HG03066 (cell line): ENCODE measurements around the gene RUFY1.
"Not testable (repeated sequence)": the region's sequence is repeated elsewhere in the genome, so short reads cannot be mapped to it uniquely, and the experiment has no call there.

Source experiments
- ATAC-seq: cut with Tn5 transposase; IDR thresholded peaks from one replicate; pipeline ENCODE4 v1.9.1; 2021; ENCODE audit warnings: low read depth; ENCODE audit not compliant: unreplicated experiment

RUFY1 gene

DNA sequence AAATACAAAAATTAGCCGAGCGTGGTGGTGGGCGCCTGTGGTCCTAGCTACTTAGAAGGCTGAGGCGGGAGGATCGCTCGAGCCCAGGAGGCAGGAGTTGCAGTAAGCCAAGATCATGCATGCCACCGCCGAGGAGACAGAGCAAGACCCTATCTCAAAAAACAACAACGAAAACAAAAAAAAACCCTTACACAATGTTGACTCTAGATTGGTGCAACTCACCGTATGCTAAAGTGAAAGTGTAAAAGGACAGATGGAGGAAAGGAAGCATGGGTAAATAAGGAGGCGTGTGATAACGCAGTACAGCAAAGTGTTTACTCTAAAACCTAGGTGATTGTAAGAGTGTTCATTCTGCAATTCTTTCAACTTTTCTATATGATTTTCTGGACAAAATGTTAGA lies 15.9 kb upstream of the RUFY1 start:
- ATAC-seq = peak; percentile 40

- no peak for ATAC-seq
Observed at GRCh38 chr5:179536676-179537075, 13.7 kb upstream of the RUFY1 start.

GRCh38 chr5:179542170-179542569 lies 8.2 kb upstream of the RUFY1 start:
- no peak for ATAC-seq

- ATAC-seq = not testable (repeated sequence)
Observed at GRCh38 chr5:179543275-179543674, 7.1 kb upstream of the RUFY1 start.

DNA sequence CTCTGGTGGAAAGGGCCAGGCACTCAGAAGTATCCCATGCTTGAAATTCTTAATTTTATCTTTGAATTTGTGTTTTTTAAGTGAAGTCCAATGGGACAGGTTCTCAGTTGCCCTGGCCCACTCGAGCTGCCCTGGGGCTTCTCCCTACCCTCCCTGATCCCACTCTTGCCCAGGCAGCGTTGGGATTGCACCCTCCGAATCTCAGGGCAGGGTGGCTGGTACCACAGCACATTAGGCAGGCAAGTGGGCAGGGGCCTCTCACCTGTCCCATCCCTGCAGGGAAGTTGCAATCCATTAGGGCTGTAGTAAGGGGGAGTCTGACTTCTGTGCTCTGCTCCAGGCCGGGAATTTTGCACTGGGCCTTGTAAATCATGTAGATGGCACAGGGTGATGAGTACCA lies 2.7 kb downstream of the RUFY1 start:
- no peak for ATAC-seq

DNA sequence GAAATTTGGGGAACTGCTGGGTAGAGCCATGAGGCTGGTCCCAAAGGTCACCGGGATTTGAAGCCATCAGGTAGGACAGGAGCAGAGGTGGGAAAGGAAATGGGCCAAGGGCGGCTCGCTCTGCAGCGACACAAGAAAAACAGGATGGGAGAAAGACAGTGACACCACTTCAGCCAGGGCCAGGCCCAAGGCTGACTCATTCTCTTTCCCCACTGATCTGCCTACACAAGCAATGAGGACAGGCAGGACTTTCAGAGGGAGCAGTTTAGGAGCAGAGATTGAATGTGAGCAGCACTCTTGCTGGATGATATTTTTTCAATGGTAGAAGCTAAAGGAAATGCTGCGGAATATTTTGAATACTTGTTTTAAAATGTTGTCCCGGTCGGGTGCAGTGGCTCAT lies 3.5 kb downstream of the RUFY1 start:
- no peak for ATAC-seq

GRCh38 chr5:179554981-179555380 lies 4.6 kb downstream of the RUFY1 start:
- ATAC-seq = no peak

DNA sequence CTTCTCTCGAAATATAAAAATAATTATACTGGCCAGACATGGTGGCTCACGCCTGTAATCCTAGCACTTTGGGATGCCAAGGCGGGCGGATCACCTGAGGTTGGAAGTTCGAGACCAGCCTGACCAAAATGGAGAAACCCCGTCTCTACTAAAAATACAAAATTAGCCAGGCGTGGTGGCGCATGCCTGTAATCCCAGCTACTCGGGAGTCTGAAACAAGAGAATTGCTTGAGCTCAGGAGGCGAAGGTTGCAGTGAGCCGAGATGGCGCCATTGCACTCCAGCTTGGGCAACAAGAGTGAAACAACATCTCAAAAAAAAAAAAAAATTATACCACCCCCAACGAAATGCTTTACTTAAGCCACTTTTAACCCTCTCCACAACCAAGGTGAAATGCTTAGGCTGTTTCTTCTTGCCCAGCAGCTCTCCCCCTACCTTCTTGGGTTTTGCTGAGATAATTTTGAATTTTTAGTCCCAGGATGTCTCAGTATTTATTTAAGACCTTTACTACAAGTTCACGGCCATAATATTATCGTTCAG lies 8.0 kb downstream of the RUFY1 start:
- ATAC-seq = not testable (repeated sequence)

GRCh38 chr5:179558932-179559283 lies 8.6 kb downstream of the RUFY1 start:
- ATAC-seq = no peak

- ATAC-seq = peak; percentile 97
Observed at GRCh38 chr5:179559284-179560252, 9.2 kb downstream of the RUFY1 start.

DNA sequence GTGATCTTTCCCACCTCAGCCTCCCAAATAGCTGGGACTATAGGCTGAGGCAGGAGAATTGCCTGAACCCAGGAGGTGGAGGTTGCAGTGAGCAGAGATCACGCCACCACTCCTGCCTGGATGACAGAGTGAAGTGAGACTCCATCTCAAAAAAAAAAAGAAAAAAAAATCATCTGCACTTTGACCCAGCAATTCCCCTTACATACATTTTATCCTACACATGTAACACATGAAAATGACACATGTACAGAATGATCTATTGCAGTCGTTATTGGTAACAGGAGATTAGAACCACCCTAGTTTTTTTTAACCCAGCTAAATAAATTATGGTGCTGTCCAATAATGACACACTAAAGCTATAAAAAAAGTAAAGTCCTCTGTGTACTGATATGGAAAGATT lies 14.2 kb downstream of the RUFY1 start:
- no peak for ATAC-seq

DNA sequence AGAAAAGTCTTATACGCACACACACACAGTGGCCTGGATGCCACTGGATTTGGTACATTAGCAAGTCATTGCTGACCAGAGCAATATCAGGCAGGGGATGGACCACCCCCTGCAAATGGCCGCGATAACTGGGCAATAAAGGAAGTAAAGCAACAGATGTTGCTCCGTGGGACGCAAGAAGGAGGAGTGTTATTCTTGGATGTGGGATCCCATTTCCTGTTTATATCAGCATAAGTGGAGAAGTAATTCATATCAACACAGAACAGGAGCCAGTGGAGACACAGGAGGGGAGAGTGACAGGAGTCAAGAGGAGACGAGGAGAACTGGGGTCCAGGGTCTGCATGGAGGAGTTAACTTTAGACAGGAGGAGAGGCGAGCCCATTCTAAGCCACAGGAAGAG lies 18.4 kb downstream of the RUFY1 start:
- no peak for ATAC-seq

DNA sequence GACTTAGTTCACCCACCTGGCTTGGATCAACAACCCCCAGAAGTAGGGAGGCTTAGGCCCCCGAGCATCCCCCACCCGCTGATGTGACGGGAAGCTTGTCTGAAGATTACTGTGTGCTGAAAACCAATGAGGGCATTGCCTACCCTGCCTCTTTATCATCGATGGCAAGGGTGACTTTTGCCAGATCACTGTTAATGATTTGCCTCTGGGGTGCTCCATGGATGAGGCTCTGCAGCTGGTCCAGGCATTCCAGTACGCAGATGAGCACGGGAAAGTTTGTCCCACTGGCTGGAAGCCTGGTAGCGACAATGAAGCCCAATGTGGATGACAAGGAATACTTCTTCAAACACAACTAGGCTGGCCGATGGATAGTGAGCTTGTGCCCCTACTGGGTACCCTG lies 22.0 kb downstream of the RUFY1 start:
- no peak for ATAC-seq

GRCh38 chr5:179577286-179577960 lies 27.1 kb downstream of the RUFY1 start:
- no peak for ATAC-seq

GRCh38 chr5:179585941-179586401 lies 35.6 kb downstream of the RUFY1 start:
- no peak for ATAC-seq

DNA sequence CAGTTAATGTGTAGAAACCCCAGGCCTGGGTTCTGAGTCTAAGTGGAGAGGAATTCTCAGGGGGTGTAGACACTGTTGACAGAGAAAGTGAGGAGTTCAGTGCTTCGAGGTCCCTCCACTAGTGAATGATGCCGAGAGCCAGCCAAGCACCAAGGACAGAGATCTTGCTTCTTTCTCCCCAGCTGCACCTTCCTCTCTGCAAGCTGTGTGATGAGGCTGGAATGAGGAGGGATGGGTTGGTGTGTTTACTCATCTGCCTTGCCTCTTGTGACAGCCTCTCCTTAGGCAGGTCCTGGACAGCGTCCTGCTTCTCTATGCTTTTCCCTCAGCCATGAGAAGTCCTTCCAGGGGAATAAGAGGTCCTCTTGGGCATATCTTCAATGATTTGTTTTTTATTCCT lies 37.8 kb downstream of the RUFY1 start:
- no peak for ATAC-seq

GRCh38 chr5:179595916-179596315 lies 45.6 kb downstream of the RUFY1 start:
- no peak for ATAC-seq

DNA sequence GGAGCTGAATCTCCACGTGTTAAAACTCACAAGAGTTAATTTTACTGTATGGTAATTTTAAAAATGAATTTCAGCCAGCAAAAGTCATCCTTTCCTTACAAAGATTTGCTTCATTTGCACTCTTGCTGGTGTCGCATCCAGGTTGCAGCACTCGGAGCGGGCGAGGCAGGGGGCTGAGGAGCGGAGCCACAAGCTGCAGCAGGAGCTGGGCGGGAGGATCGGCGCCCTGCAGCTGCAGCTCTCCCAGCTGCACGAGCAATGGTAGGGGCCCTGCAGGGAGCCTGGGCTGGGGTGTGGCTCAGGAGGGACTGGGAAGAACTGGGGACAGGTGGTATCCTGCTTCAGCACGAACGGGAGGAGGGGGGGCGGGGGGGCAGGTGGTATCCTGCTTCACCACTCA lies 46.1 kb downstream of the RUFY1 start:
- ATAC-seq = no peak

- ATAC-seq = no peak
Observed at GRCh38 chr5:179599100-179599499, 48.7 kb downstream of the RUFY1 start.

DNA sequence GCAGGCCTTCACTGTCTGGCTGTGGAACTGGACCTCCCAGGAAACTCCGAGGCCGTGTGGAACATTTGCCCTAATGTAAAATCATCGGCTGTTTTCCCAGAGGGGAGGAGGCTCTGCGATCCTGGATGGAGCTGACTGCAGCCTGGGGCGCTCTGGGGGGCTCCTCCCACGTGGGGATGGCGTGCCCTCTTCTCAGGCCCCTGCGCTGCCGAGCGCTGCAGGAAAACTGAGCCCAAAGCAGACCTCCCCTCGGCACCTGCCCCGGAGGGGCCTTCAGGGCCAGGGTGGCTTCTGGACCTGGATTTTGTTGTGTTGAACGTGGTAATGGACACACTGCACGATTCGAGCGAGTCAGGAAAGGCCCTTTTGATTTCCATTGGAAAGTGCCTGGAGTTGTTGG lies 49.2 kb downstream of the RUFY1 start:
- no peak for ATAC-seq

GRCh38 chr5:179599973-179600372 lies 49.6 kb downstream of the RUFY1 start:
- ATAC-seq = no peak
